Breast epithelium (tissue), 3 donors: ENCODE measurements around the gene ALOXE3.

Source experiments
- POLR2A ChIP-seq: fragments of 450-650 bp; IDR thresholded peaks from one replicate; pipeline ENCODE4 v1.6.1; 2016; ENCODE audit warnings: antibody characterized with exemption, mild to moderate bottlenecking, moderate library complexity
- TF ChIP-seq, protein P1 (sequence below), 3 donors: fragments of 450-650 bp; IDR thresholded peaks; one replicate each; pipeline ENCODE4 v1.5.1; 2016 to 2017; ENCODE audit warnings: antibody characterized with exemption in 3 of 3, mild to moderate bottlenecking in 3 of 3, moderate library complexity in 3 of 3

DNA sequence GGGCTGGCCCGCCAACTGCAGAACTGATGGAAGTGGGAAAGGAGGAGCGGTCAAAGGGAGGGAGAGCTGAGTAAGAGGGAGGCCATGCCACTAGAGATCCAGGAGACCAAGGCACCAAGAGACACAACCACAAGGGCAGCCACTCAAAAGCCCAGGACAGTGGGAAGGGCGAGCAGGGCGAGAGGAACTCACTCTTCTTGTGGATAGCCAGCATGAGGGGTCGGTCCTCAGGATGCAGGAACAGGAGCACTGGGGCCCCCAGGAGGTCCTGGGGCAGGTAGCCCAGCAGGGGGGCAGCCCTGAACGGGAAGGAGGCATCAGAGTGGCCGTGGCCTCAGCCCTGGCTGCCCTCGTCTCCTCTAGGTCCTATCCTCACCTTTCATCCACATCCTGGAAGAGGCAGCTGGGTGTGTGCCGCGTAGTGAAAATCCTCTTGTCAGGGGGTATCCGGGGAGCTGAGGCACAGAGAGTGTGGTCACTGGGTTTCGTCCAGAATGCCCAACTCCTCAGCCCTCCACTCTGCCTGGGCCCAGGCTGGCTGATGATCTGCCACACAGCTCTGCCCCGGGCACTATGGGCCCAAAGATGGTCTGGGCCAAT, 29.6 kb upstream of the ALOXE3 start:
- TF ChIP-seq, protein P1, sequence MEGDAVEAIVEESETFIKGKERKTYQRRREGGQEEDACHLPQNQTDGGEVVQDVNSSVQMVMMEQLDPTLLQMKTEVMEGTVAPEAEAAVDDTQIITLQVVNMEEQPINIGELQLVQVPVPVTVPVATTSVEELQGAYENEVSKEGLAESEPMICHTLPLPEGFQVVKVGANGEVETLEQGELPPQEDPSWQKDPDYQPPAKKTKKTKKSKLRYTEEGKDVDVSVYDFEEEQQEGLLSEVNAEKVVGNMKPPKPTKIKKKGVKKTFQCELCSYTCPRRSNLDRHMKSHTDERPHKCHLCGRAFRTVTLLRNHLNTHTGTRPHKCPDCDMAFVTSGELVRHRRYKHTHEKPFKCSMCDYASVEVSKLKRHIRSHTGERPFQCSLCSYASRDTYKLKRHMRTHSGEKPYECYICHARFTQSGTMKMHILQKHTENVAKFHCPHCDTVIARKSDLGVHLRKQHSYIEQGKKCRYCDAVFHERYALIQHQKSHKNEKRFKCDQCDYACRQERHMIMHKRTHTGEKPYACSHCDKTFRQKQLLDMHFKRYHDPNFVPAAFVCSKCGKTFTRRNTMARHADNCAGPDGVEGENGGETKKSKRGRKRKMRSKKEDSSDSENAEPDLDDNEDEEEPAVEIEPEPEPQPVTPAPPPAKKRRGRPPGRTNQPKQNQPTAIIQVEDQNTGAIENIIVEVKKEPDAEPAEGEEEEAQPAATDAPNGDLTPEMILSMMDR (IDR thresholded peaks at IDR 0.05), result no peak
- TF ChIP-seq POLR2A, result no peak
